Activated effector memory CD4-positive, alpha-beta T cell treated with anti-CD3 and anti-CD28 coated beads, Interleukin-2, amount 50 U/mL, for 16 hours (primary cell): ENCODE data around the gene MAP3K20.
"Not testable (repeated sequence)": the region's sequence is repeated elsewhere in the genome, so short reads cannot be mapped to it uniquely, and the experiment has no call there.

Experiments used
- DNase-seq: peaks from one replicate; pipeline ENCODE4 v3.0.0-alpha.2; 2020

The MAP3K20 gene

GRCh38 chr2:173287594-173287993 lies 211.9 kb downstream of the MAP3K20 start:
- no peak for DNase-seq

DNA sequence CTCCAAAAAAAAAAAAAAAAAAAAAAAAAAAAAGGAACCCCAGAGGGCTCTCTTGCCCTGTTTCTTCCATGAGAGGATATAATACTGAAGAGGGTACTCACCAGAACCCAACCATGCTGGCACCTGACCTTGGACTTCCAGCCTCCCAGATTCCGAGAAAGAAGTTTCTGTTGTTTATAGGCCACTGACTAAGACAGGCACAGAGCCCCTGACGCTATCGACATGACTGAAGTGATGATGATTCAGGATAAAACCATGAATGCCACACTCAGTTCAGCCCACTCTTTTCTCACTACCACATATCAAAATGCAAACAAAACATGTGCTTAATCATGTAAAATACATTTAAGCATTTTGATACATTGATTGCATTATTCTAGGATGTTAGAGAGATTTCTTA lies 212.9 kb downstream of the MAP3K20 start:
- DNase-seq = no peak

- no peak for DNase-seq
Observed at GRCh38 chr2:173290046-173290445, 214.4 kb downstream of the MAP3K20 start.

DNA sequence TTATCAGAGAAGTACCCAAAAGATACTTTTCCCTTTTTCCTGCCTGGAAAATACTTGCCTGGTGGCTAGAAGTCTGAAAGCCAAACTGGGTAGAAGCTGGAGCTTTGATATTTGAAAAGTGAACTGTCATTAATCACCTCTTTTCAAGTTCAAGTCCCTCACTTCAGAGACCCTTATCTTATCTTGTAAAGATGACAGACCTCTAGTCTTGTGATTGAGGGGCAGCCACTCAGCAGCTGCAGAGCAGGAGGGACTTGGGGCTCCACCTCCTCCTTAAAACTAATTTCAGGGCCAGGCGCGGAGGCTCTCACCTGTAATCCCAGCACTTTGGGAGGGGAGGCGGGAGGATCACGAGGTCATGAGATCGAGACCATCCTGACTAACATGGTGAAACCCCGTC lies 214.9 kb downstream of the MAP3K20 start:
- no peak for DNase-seq

- no peak for DNase-seq
Observed at GRCh38 chr2:173291412-173291811, 215.8 kb downstream of the MAP3K20 start.

- DNase-seq = no peak
Observed at GRCh38 chr2:173296235-173296634, 220.6 kb downstream of the MAP3K20 start.

DNA sequence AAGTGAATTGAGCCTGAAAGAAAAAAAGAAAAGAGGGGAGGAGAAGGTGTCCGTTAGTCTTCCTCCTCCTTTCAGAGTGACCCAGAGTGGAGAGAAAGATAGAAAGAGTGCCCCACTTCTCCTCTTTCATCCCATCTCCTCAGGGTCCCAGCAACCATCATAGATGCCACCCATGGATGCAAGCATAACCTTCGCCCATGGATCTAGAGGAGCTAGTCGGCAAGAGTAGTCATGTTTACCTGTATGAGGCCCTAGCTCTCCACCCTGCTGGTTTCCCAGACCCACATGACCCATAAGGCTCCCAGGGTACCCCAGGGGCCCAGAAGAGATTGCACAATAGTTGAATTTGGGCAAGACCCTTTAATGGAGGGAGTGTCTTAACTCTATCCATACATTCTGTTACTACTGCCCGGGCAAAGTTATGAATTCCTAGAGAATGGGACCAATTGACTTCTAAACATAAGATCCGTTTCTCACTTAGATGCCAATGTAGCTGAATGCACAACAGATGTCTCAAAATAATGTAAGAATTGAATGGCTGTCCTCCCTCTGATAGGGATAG lies 223.0 kb downstream of the MAP3K20 start:
- DNase-seq = no peak

DNA sequence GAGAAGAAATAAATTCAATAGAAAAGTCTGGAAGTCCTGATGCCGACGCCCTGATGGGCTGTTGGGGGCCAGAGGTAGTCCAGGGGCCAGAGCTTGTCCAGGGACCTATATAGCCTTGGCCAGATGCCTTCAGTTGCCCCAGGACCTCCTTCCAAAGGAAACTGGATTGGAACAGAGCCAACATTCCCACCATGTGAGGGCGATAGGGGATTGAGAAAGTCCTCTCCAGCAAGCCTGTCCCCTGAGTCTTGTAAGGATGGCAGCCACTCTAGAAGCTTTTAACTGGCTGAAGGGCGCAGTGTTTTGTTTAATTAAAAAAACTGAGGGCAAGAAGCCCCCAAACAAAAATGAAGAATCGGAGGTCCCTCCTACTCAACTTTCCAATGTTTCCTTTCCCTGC lies 224.1 kb downstream of the MAP3K20 start:
- DNase-seq = no peak

DNA sequence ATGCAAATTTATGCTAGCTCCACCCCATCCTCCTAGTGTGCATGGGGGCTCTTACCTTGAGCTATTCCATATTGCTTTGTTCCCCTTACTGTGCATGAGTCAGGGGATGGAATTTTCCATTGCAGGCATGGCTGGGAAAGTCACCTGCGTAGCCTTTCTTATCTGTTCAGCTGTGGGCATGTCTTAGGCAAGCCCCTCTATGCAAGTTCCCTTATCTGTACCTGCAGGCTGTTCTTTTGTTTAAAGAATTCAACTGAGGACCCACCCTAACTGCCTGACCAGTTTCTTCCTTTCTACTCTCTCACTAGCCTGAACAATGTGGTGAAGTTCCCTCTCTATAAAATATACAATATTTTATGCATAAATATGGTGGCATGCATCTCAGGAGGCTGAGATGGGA lies 224.8 kb downstream of the MAP3K20 start:
- no peak for DNase-seq

- DNase-seq = not testable (repeated sequence)
Observed at GRCh38 chr2:173301549-173301948, 225.9 kb downstream of the MAP3K20 start.

- no peak for DNase-seq
Observed at GRCh38 chr2:173305303-173305702, 229.7 kb downstream of the MAP3K20 start.

GRCh38 chr2:173307293-173307692 lies 231.6 kb downstream of the MAP3K20 start:
- DNase-seq = no peak

GRCh38 chr2:173309370-173309769 lies 233.7 kb downstream of the MAP3K20 start:
- not testable (repeated sequence) for DNase-seq

- no peak for DNase-seq
Observed at GRCh38 chr2:173311844-173312606, 236.4 kb downstream of the MAP3K20 start.
